HepG2 (cell line): Measurements from ENCODE around the gene ZNF326. TPM values are rescaled to one million over a fixed set of nuclear protein-coding genes. Genes with fewer than 3 reads are reported as not detected.

ENCODE experiments used
- polyA plus RNA-seq, 8 experiments: library from polyadenylated mRNA; depleted of rRNA in 3 of 8; stranded (reverse) in 7 of 8; unstranded in 1 of 8; fragments of >200 nt; fragmentation: Illumina TruSeq in 4 of 8; extraction: Trizol in 4 of 8; gene quantifications; 2 replicates each; pipeline versions ENCODE4 v1.2.1 to v1.2.3, GENCODE V29; 2011 to 2016; ENCODE audit warnings: low read depth in 4 of 8, missing spikeins in 1 of 8, mixed read lengths in 1 of 8; ENCODE audit not compliant: insufficient read depth in 1 of 8
- small RNA-seq, 3 experiments: library from RNA; depleted of rRNA; stranded (forward); fragments of <200 nt; gene quantifications; one replicate each; pipeline ENCODE3, GENCODE V24; 2012; ENCODE audit warnings: low read depth in 2 of 3, low replicate concordance in 1 of 3; ENCODE audit not compliant: insufficient read length in 3 of 3, insufficient read depth in 2 of 3
- total RNA-seq, 5 experiments: library from RNA; depleted of rRNA; stranded (reverse); fragments of >200 nt; fragmentation: Illumina TruSeq; extraction: Trizol; gene quantifications; 2 replicates each; pipeline ENCODE4 v1.2.3, GENCODE V29; 2016; ENCODE audit warnings: low read depth in 1 of 5

ZNF326 gene
- total and polyA plus RNA-seq, 2 of the 13 experiments (the other 11 are each of a cell fraction or from before 2014, with no cell fraction given), result 6.3 to 16.4 TPM

Small RNA genes within 50 kb of the gene (small RNA-seq; reads per million reads assigned to genes)
- gene RN7SKP272, result 0 reads per million in 3 experiments

Other genes starting within 250 kb of the ZNF326 start
- gene LRRC8D, start 174.1 kb upstream of the ZNF326 start, total RNA-seq (2016; rRNA removed; fragmentation: Illumina TruSeq; extraction: Trizol), result 44.6 and 45.5 TPM in 2 replicates
- 29.9 and 30.0 TPM in 2 replicates for gene LRRC8D, start 174.1 kb upstream of the ZNF326 start, polyA plus RNA-seq (2011; rRNA removed)